GM12875 (cell line): ENCODE results near the gene STRN3.
"Not testable (repeated sequence)": the region's sequence is repeated elsewhere in the genome, so short reads cannot be mapped to it uniquely, and the experiment has no call there.

Experiments
- H3K4me3 ChIP-seq: one replicate; pipeline ENCODE4 v1.5.1; 2011; ENCODE audit warnings: low read depth, low read length, control low read depth
- TF ChIP-seq, protein P1 (sequence below): IDR thresholded peaks from 2 replicates; pipeline ENCODE4 v1.5.1; 2011; ENCODE audit warnings: low read depth, mild to moderate bottlenecking, control low read depth, inconsistent platforms, low read length, moderate library complexity, borderline replicate concordance; ENCODE audit not compliant: insufficient read depth

The STRN3 gene

DNA sequence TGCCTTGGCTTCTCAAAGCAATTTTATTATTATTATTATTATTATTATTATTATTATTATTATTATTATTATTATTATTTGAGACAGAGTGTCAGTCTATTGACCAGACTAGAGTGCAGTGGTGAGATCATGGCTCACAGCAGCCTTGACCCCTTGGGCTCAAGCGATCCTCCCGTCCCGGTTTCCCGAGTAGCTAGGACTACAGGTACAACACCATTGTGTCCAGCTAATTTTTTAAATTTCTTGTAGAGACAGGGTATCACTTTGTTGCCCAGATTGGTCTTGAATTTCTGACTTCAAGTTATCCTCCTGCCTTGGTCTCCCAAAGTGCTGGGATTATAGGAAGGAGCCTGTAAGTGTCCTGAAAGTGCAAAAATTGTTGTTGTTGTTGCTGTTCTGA lies 12.3 kb downstream of the STRN3 start:
- no peak overlapping the region for H3K4me3 ChIP-seq
- TF ChIP-seq, protein P1, sequence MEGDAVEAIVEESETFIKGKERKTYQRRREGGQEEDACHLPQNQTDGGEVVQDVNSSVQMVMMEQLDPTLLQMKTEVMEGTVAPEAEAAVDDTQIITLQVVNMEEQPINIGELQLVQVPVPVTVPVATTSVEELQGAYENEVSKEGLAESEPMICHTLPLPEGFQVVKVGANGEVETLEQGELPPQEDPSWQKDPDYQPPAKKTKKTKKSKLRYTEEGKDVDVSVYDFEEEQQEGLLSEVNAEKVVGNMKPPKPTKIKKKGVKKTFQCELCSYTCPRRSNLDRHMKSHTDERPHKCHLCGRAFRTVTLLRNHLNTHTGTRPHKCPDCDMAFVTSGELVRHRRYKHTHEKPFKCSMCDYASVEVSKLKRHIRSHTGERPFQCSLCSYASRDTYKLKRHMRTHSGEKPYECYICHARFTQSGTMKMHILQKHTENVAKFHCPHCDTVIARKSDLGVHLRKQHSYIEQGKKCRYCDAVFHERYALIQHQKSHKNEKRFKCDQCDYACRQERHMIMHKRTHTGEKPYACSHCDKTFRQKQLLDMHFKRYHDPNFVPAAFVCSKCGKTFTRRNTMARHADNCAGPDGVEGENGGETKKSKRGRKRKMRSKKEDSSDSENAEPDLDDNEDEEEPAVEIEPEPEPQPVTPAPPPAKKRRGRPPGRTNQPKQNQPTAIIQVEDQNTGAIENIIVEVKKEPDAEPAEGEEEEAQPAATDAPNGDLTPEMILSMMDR = no peak

DNA sequence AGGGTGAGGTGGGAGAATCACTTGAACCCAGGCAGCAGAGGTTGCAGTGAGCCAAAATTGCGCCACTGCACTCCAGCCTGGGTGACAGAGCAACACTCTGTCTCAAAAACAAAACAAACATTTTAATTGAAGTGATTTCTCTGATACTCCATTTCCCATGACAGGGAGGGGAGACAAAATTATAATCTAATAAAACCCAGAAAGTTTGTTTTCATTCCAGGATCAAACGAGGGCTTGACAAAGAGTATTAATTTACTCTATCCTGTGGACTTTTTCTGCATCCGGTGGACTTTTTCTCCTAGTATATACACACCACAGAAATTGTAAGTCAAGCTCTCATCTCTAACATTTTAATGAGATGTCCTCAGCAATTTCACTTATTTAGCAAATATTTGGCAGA lies 15.2 kb downstream of the STRN3 start:
- H3K4me3 ChIP-seq = no peak overlapping the region
- TF ChIP-seq, protein P1 = no peak

DNA sequence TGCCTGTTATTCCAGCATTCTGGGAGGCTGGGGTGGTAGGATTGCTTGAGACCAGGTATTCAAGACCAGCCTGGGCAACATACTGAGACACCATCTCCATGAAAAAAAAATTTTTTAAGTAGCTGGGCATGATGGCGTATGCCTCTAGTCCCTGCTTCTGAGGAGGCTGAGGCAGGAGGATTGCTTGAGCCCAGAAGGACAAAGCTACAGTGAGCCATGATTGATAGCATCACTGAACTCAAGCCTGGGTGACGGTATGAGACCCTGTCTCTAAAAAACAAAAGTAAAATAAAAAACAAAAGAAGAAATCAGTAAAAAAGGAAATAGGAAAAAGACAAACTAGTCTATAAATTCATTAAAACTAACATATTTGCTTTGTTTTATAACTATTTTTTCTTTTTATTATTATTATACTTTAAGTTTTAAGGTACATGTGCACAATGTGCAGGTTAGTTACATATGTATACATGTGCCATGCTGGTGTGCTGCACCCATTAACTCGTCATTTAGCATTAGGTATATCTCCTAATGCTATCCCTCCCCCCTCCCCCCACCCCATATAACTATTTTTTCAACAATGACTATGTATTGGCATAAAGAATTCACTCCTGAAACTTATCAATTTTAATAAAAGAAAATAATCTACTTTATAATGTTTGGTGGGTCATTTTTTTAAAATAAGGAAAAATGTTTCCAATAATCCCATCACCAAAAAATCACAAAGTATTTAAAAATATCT lies 16.2 kb downstream of the STRN3 start:
- TF ChIP-seq, protein P1 = no peak
- no peak overlapping the region for H3K4me3 ChIP-seq

DNA sequence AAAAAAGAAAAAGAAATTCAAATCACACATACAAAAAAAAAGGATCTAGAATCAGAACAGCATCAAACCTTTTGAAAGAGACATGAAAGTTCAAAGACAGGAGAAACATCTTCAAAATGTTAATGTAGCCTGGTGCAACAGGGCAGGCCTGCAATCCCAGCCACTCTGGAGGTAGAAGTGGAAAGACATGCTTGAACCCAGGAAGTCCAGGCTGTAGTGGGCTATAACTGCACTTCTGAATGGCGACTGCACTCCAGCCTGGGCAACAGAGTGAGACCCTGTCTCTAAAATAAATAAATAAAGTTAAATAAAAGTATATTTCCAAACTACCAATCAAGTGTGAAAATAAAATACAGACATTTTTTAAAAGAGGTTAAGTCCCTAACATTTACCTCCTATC lies 19.5 kb downstream of the STRN3 start:
- no peak overlapping the region for H3K4me3 ChIP-seq
- TF ChIP-seq, protein P1 = no peak

DNA sequence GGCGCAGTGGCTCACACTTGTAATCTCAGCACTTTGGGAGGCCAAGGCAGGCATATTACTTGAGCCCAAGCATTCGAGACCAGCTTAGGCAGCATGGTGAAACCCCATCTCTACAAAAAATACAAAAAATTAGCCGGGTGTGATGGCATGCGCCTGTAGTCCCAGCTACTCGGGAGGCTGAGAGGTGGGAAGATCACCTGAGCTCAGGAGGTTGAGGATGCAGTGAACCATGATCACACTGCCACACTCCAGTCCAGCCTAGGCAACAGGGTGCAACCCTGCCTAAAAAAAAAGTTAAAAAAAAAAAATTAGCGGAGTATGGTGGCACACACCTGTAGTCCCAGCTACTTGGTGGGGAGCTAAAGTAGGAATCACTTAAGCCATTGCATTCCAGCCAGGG lies 22.2 kb downstream of the STRN3 start:
- H3K4me3 ChIP-seq = not testable (repeated sequence)

DNA sequence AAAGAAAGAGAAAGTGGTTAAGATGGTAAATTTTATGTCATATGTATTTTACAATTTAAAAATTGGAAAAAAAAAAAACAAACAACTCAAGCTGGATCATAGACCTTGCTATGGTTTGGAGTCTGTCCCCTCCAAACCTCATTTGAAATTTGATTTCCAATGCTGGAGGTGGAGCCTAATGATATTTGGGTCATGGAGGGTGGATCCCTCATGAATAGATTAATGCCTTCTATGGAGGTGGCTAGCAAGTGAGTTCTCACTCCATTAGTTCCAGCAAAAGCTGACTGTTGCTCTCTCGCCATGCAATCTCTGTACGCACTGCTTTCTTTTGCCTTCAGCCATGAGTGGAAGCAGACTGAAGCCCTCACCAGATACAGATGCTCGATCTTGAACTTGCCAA lies 22.9 kb downstream of the STRN3 start:
- H3K4me3 ChIP-seq = no peak overlapping the region
- TF ChIP-seq, protein P1 = no peak

DNA sequence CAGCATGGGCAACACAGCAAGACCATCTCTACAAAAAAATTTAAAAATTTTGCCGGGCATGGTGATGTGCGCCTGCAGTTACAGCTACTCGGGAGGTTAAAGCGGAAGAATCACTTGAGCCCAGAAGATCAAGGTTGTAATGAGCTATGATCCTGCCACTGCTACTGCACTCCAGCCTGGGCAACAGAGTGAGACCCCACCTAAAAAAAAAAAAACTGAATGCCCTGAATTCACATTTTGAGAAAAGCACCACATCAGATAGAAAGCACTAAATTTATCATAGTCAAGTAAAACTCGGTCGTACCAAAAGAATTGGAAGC lies 24.9 kb downstream of the STRN3 start:
- H3K4me3 ChIP-seq = no peak overlapping the region
- TF ChIP-seq, protein P1 = no peak
